Adrenal gland (tissue), 12 donors: Measurements from ENCODE around the gene NUBP2. TPM values are rescaled to one million over a fixed set of nuclear protein-coding genes. Genes with fewer than 3 reads are reported as not detected.

Experiments
- DNase-seq, 7 donors: peaks; one replicate each; pipeline ENCODE4 v3.0.0-alpha.2; 2019 to 2020
- H3K27ac ChIP-seq, 5 donors: fragments of 200-600 bp; sonication (generic) in 4 of 5; 1 replicate in 3 of 5; 2 replicates in 2 of 5; pipeline versions ENCODE4 v1.5.1 to v1.8.0; 2016 to 2020; ENCODE audit warnings: mild to moderate bottlenecking in 1 of 5
- H3K27me3 ChIP-seq: fragments of 200-600 bp; 2 replicates; pipeline ENCODE4 v1.8.0; 2021
- H3K36me3 ChIP-seq, 2 donors: fragments of 200-600 bp; replicated peaks in 1 of 2; 1 replicate in 1 of 2; 2 replicates in 1 of 2; pipeline versions ENCODE4 v1.5.1 to v1.8.0; 2018 to 2022
- H3K4me1 ChIP-seq, 2 donors: fragments of 200-600 bp; replicated peaks in 1 of 2; 1 replicate in 1 of 2; 2 replicates in 1 of 2; pipeline versions ENCODE4 v1.5.1 to v1.8.0; 2018 to 2021
- H3K4me3 ChIP-seq, 4 donors: fragments of 200-600 bp; sonication (generic) in 3 of 4; one replicate each; pipeline ENCODE4 v1.5.1; 2016 to 2018
- H3K9me3 ChIP-seq, 3 donors: fragments of 200-600 bp; sonication (generic) in 1 of 3; replicated peaks in 1 of 3; 1 replicate in 2 of 3; 2 replicates in 1 of 3; pipeline versions ENCODE4 v1.5.1 to v1.8.0; 2016 to 2021
- POLR2A ChIP-seq, 2 donors: fragments of 450-650 bp; IDR thresholded peaks; one replicate each; pipeline ENCODE4 v1.6.1; 2017; ENCODE audit warnings: antibody characterized with exemption in 2 of 2, mild to moderate bottlenecking in 2 of 2, moderate library complexity in 1 of 2
- WGBS, 4 donors: extraction: QIAGEN DNeasy Blood & Tissue Kit in 2 of 4; methylation state at CpG; one replicate each; pipeline versions ENCODE4 v1.1.5 to v1.1.7; 2013 to 2017; 5-methylcytosine and 5-hydroxymethylcytosine counted together
- intact Hi-C, 2 donors: fragments of 100-400 bp; cut with DNase I; formaldehyde crosslinking; loops; one replicate each; pipeline versions ENCODE4 v1.14.1 to v1.15.0; 2022 to 2023
- polyA plus RNA-seq, 3 donors: library from polyadenylated mRNA; stranded (reverse); fragments of 200-250 nt in 2 of 3; fragments of 350-450 nt in 1 of 3; fragmentation: Illumina TruSeq in 1 of 3; extraction: RNeasy Lipid Tissue Mini Kit (QIAGEN cat#74804) in 1 of 3; gene quantifications; one replicate each; pipeline ENCODE4 v1.2.3, GENCODE V29; 2013 to 2014
- total RNA-seq, 9 donors: library from RNA; depleted of rRNA in 4 of 9; stranded (reverse); fragments of >200 nt in 4 of 9; fragments of 120-200 nt in 1 of 9; fragmentation: NEBNext Ultra II Directional in 1 of 9; extraction: Animal tissue kit (Norgen Biotek cat#: 25700) in 1 of 9; gene quantifications; one replicate each; pipeline versions ENCODE4 v1.1.0 to v1.2.4, GENCODE V29; 2013 to 2023
- TF ChIP-seq, protein P1 (sequence below), 6 experiments: fragments of 450-650 bp in 4 of 6; fragments of 200-600 bp in 2 of 6; sonication (generic) in 1 of 6; IDR thresholded peaks; 1 replicate in 5 of 6; 2 replicates in 1 of 6; pipeline versions ENCODE4 v1.5.1 to v1.8.0; 2016 to 2021; ENCODE audit warnings: antibody characterized with exemption in 6 of 6, mild to moderate bottlenecking in 2 of 6, moderate library complexity in 1 of 6
- donor health status: healthy with polysubstance abuse.
- donor health status: Bipolar disorder and iron deficiency.
- donor health status: DM: yes; HTN: yes; CAD: no.
- donor health status: DM: no; HTN: no; CAD: no.
- donor health status: DM: no; HTN: no; CAD: no.
- donor health status: DM: yes; HTN: yes; CAD: no.

The NUBP2 gene
- total and polyA plus RNA-seq, 12 donors: 3.0 to 252 (median 78.7) TPM

- Histone ChIP-seq H3K4me3 (peak overlapping the region in 1 of 4 donors; percentile 95), H3K36me3 (peaks cover 0 to 41% of the 10 kb centered on the region in 2 donors), H3K27me3 (no peaks in the 10 kb centered on the region), H3K27ac (peak overlapping the region; percentile 30 to 95 (median 83)), H3K4me1 (peaks cover 23 to 26% of the 10 kb centered on the region in 2 donors), H3K9me3 (no peaks in the 10 kb centered on the region)
- DNase-seq: peak in 3 of 7 donors; percentile 51 to 76 (median 61)
- 45 to 62% (median 57%) methylated on average over 6 of the region's 6 CpGs for WGBS, 4 donors
- TF ChIP-seq, protein P1, sequence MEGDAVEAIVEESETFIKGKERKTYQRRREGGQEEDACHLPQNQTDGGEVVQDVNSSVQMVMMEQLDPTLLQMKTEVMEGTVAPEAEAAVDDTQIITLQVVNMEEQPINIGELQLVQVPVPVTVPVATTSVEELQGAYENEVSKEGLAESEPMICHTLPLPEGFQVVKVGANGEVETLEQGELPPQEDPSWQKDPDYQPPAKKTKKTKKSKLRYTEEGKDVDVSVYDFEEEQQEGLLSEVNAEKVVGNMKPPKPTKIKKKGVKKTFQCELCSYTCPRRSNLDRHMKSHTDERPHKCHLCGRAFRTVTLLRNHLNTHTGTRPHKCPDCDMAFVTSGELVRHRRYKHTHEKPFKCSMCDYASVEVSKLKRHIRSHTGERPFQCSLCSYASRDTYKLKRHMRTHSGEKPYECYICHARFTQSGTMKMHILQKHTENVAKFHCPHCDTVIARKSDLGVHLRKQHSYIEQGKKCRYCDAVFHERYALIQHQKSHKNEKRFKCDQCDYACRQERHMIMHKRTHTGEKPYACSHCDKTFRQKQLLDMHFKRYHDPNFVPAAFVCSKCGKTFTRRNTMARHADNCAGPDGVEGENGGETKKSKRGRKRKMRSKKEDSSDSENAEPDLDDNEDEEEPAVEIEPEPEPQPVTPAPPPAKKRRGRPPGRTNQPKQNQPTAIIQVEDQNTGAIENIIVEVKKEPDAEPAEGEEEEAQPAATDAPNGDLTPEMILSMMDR (IDR thresholded peaks at IDR 0.05): no peak
- peak in 1 of 2 donors; percentile 24 for TF ChIP-seq POLR2A (IDR thresholded peaks at IDR 0.05)
- intact Hi-C loops: no loop called here
Measured at GRCh38 chr16:1780677-1781072, 2.1 kb upstream of the NUBP2 start.

DNA sequence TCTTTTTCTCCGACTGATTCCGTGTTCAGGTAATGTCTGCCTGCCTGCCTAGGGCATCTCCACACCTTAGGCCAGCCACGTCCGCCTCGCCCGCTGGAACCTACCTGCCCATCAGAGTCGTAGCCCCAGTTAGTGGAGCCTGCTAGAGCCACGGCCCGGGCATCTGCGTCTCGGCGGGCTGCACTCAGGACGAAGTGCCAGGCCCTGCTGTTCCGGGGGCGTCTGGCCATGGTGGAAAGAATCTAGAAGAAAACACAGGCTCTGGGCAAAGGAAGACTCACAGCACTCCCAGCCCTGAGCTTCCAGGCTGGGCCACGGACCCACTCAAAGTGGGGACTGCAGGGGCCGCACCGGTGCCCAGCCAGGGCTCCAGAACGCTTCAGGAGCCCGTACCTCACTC lies 1.5 kb upstream of the NUBP2 start:
- H3K4me1 ChIP-seq: peaks cover 23 to 26% of the 10 kb centered on the region in 2 donors
- peaks cover 0 to 36% of the 10 kb centered on the region in 2 donors for H3K36me3 ChIP-seq
- H3K27me3 ChIP-seq: no peaks in the 10 kb centered on the region
- H3K27ac ChIP-seq: peak overlapping the region in 4 of 5 donors; percentile 83 to 95 (median 84)
- peak in 1 of 7 donors; percentile 35 for DNase-seq
- intact Hi-C loops: no loop called here
- H3K4me3 ChIP-seq: peak overlapping the region in 2 of 4 donors; percentile 26 to 95
- TF ChIP-seq, protein P1 (IDR thresholded peaks at IDR 0.05): peak in 1 of 6 experiments; percentile 0
- no peak for TF ChIP-seq POLR2A (IDR thresholded peaks at IDR 0.05)
- H3K9me3 ChIP-seq: no peaks in the 10 kb centered on the region
- WGBS, 4 donors: 44 to 76% (median 50%) methylated on average over 9 to 20 of the region's 20 CpGs

DNA sequence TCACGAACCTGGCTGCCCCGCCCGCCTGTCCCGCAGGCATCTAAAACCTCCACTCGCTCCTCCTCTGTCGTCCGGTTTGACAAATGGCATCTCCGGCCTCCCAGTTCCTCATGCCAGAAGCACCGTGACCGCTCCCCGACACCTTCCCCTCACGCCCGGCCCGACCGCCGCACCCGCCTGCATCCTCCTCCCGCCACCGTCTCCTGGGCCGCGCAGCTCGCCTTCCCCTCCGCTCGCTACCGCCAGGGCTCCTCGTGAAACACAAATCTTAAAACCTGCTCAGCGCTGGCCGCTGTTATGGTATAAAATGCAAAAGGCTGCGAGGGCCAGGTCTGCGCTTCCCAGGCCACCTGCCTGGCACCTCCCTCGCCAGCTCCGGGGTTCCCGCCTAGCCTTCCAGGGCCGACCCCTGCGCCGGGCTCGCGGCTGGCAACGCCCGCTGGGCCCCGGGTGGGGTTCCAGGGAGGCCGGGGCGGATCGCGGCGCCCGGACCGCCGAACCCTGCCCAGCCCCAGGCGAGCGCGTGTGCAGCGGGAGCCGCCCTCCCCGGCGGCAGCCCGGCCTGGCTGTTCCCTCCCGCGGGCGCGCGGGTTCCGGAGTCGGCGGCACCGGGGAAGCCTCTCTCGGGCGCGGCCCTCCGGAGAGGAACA lies 877 bp upstream of the NUBP2 start:
- Histone ChIP-seq H3K9me3 (no peaks in the 10 kb centered on the region), H3K27ac (peak overlapping the region; percentile 60 to 95 (median 83)), H3K4me3 (peak overlapping the region; percentile 26 to 95 (median 76)), H3K36me3 (peaks cover 0 to 35% of the 10 kb centered on the region in 2 donors), H3K27me3 (no peaks in the 10 kb centered on the region), H3K4me1 (peaks cover 23 to 26% of the 10 kb centered on the region in 2 donors)
- TF ChIP-seq, protein P1 (IDR thresholded peaks at IDR 0.05): peak in 4 of 6 experiments; percentile 13 to 33 (median 28)
- TF ChIP-seq POLR2A (IDR thresholded peaks at IDR 0.05): no peak
- DNase-seq: peak in 4 of 7 donors; percentile 46 to 67 (median 57)
- WGBS, 4 donors: 1 to 2% (median 1%) methylated on average over 16 to 70 of the region's 70 CpGs
- intact Hi-C loops: no loop called here

DNA sequence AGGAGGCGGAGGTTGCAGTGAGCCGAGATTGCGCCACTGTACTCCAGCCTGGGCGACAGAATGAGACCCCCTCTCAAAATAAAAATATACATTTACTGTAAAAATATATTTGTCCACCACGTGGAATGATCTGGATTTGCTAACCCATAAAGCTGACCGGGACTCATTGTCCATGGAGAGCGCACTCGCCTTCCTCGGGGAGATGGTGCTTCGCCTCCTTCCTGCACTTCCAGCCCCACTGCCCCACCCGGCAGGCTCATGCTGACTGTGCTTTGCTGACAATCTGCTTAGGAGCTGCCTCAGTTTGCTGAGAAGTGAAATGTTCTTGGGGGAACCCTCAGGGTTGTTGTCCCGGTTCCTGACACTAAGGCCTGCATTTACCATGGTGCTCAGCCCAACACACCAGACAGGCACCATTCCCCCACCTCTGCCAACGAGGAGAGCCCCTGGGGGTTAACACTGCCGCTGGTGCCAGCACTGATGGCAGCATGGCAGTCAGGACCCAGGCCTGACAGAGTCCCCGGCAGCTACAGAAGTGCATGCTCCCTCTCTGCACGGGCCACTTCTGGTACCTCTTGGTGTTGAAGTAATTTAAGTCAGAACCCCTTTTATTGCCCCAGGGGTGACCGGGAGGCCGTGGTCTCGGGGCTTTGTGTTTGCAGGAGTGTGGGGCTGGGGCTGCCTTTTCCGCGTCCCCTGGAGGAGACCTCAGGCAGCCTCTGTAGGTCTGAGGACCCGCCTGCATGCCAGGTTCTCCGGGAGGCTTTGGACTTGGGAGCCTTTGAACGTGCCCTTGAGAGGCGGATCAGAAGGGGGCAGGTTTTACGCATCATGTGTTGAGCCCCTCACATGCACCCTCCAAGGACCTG lies 2.5 kb downstream of the NUBP2 start:
- peaks cover 0 to 32% of the 10 kb centered on the region in 2 donors for H3K36me3 ChIP-seq
- peak in 2 of 7 donors; percentile 19 to 21 for DNase-seq
- H3K4me3 ChIP-seq: no peak overlapping the region
- TF ChIP-seq POLR2A (IDR thresholded peaks at IDR 0.05): no peak
- TF ChIP-seq, protein P1 (IDR thresholded peaks at IDR 0.05): no peak
- intact Hi-C loops: no loop called here
- no peak overlapping the region for H3K27ac ChIP-seq
- H3K9me3 ChIP-seq: no peaks in the 10 kb centered on the region
- H3K4me1 ChIP-seq: peaks cover 15 to 16% of the 10 kb centered on the region in 2 donors
- WGBS, 4 donors: 85 to 90% (median 89%) methylated on average over 17 to 26 of the region's 26 CpGs
- no peaks in the 10 kb centered on the region for H3K27me3 ChIP-seq
